ENCODE results near the gene PIK3R3. TPM values are rescaled to one million over a fixed set of nuclear protein-coding genes. Genes with fewer than 3 reads are reported as not detected.

PIK3R3 gene
- polyA plus RNA-seq, 1 donor (not counting 4 experiments of a cell fraction or from before 2014, with no cell fraction given) = 11.9 TPM

DNA sequence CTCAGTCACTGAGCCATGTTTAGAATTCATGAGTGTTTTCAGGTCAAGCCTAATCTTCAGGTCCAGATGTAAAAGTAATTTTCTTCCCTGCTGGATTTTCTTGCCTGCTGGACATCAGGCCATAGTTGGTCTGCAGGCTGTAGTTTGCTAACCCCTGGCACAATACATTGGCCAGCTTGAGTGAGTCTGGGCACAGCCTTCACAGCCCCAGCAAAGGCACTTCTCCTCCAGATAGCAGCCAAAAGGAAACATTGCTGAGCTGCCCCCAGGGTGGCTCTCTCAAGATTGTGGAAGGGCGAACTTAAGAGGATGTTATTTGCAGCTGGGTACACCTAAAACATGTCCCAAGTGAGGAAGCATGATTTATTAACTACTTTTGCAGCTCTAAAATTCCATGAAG, 126.8 kb downstream of the PIK3R3 start:
- no peak for FAIRE-seq

DNA sequence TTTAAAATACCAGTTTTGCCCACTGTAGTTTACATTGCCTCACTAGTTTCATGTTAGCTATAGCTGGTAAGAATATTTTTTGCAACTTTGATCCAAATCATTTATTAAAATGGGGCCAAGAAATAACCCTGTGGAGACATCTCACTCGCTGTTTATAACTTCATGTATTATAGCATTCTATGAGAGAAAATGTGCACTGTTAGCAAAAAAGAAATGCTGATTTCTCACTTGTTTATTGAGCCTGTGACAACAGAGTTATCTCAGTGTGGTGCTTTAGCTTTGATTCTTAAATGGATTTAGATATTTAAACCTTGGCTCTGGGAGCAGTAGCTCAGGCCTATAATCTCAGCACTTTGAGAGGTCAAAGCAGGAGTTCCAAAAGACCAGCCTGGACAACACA, 127.9 kb downstream of the PIK3R3 start:
- H3K9me3 ChIP-seq (ENCODE audit: control insufficient read depth, low read depth, low read length) = no peaks in the 10 kb centered on the region
- peaks cover 2 to 4% of the 10 kb centered on the region in 2 experiments for H3K36me3 ChIP-seq (ENCODE audit: control insufficient read depth in 2 of 2, extremely low read depth in 1 of 2, insufficient read depth in 2 of 2, low read length in 2 of 2)
- H3K4me1 ChIP-seq (ENCODE audit: control insufficient read depth, extremely low read depth, insufficient read depth, low read length) = peaks cover 12% of the 10 kb centered on the region
- H3K9ac ChIP-seq (ENCODE audit: control insufficient read depth, extremely low read depth, insufficient read depth, low read length) = no peak overlapping the region
- no peak overlapping the region for H3K4me3 ChIP-seq (ENCODE audit: control insufficient read depth in 2 of 3, extremely low read depth in 1 of 3, insufficient read depth in 2 of 3, low read depth in 1 of 3, low read length in 3 of 3)
- no peak overlapping the region for H3K27ac ChIP-seq (ENCODE audit: control insufficient read depth, insufficient read depth, low read length)
- TF ChIP-seq EZH2 (IDR thresholded peaks at IDR 0.05; ENCODE audit: low read length) = no peak
- TF ChIP-seq, protein P1, sequence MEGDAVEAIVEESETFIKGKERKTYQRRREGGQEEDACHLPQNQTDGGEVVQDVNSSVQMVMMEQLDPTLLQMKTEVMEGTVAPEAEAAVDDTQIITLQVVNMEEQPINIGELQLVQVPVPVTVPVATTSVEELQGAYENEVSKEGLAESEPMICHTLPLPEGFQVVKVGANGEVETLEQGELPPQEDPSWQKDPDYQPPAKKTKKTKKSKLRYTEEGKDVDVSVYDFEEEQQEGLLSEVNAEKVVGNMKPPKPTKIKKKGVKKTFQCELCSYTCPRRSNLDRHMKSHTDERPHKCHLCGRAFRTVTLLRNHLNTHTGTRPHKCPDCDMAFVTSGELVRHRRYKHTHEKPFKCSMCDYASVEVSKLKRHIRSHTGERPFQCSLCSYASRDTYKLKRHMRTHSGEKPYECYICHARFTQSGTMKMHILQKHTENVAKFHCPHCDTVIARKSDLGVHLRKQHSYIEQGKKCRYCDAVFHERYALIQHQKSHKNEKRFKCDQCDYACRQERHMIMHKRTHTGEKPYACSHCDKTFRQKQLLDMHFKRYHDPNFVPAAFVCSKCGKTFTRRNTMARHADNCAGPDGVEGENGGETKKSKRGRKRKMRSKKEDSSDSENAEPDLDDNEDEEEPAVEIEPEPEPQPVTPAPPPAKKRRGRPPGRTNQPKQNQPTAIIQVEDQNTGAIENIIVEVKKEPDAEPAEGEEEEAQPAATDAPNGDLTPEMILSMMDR (optimal IDR thresholded peaks at IDR 0.05 in 1 of 3, IDR thresholded peaks at IDR 0.05 in 1 of 3, conservative IDR thresholded peaks at IDR 0.05 in 1 of 3; ENCODE audit: extremely low read depth in 1 of 3, insufficient read depth in 2 of 3, low read length in 3 of 3) = no peak
- no peak overlapping the region for H2AFZ ChIP-seq (ENCODE audit: control insufficient read depth, low read length)
- no peak overlapping the region for H3K4me2 ChIP-seq (ENCODE audit: control insufficient read depth, extremely low read depth, insufficient read depth, low read depth, low read length)
- no peaks in the 10 kb centered on the region for H3K27me3 ChIP-seq (ENCODE audit: control insufficient read depth, extremely low read depth, insufficient read depth, low read length)
- no peaks in the 10 kb centered on the region for H4K20me1 ChIP-seq (ENCODE audit: control insufficient read depth, extremely low read depth, insufficient read depth, low read length)
- H3K79me2 ChIP-seq (ENCODE audit: control insufficient read depth, insufficient read depth, low read length) = no peaks in the 10 kb centered on the region
- DNase-seq (ENCODE audit: low read depth, low spot score) (no peak), FAIRE-seq (no peak)
- H3K9me1 ChIP-seq (ENCODE audit: control insufficient read depth, extremely low read depth, insufficient read depth, low read length) = no peaks in the 10 kb centered on the region
- dilution Hi-C loops (cut with MboI; ENCODE audit: extremely low pct_ligation_motif_present, low sequenced_read_pairs) = no loop called here

More for the DNA sequence above, 126.8 kb downstream of the PIK3R3 start:
- no peaks in the 10 kb centered on the region for H3K27me3 ChIP-seq (ENCODE audit: control insufficient read depth, extremely low read depth, insufficient read depth, low read length)
- no peak overlapping the region for H3K4me3 ChIP-seq (ENCODE audit: control insufficient read depth in 2 of 3, extremely low read depth in 1 of 3, insufficient read depth in 2 of 3, low read depth in 1 of 3, low read length in 3 of 3)
- no peak overlapping the region for H3K4me2 ChIP-seq (ENCODE audit: control insufficient read depth, extremely low read depth, insufficient read depth, low read depth, low read length)
- H4K20me1 ChIP-seq (ENCODE audit: control insufficient read depth, extremely low read depth, insufficient read depth, low read length) = no peaks in the 10 kb centered on the region
- H3K36me3 ChIP-seq (ENCODE audit: control insufficient read depth in 2 of 2, extremely low read depth in 1 of 2, insufficient read depth in 2 of 2, low read length in 2 of 2) = peaks cover 6 to 10% of the 10 kb centered on the region in 2 experiments
- no peaks in the 10 kb centered on the region for H3K9me3 ChIP-seq (ENCODE audit: control insufficient read depth, low read depth, low read length)
- no peak overlapping the region for H3K9ac ChIP-seq (ENCODE audit: control insufficient read depth, extremely low read depth, insufficient read depth, low read length)
- no peak for TF ChIP-seq EZH2 (IDR thresholded peaks at IDR 0.05; ENCODE audit: low read length)
- TF ChIP-seq, protein P1 (optimal IDR thresholded peaks at IDR 0.05 in 1 of 3, IDR thresholded peaks at IDR 0.05 in 1 of 3, conservative IDR thresholded peaks at IDR 0.05 in 1 of 3; ENCODE audit: extremely low read depth in 1 of 3, insufficient read depth in 2 of 3, low read length in 3 of 3) = no peak
- H3K79me2 ChIP-seq (ENCODE audit: control insufficient read depth, insufficient read depth, low read length) = no peaks in the 10 kb centered on the region
- dilution Hi-C loops (cut with MboI; ENCODE audit: extremely low pct_ligation_motif_present, low sequenced_read_pairs) = no loop called here
- no peaks in the 10 kb centered on the region for H3K9me1 ChIP-seq (ENCODE audit: control insufficient read depth, extremely low read depth, insufficient read depth, low read length)
- no peak overlapping the region for H3K27ac ChIP-seq (ENCODE audit: control insufficient read depth, insufficient read depth, low read length)
- DNase-seq (ENCODE audit: low read depth, low spot score) = no peak
- H2AFZ ChIP-seq (ENCODE audit: control insufficient read depth, low read length) = no peak overlapping the region
- peaks cover 12% of the 10 kb centered on the region for H3K4me1 ChIP-seq (ENCODE audit: control insufficient read depth, extremely low read depth, insufficient read depth, low read length)

Measured in keratinocyte (primary cell).